Activated T-helper 17 cell treated with anti-CD3 and anti-CD28 coated beads, Interleukin-2, amount 50 U/mL, for 72 hours (primary cell): ENCODE measurements around the gene ETV7. TPM values are rescaled to one million over a fixed set of nuclear protein-coding genes. Genes with fewer than 3 reads are reported as not detected.

Experiments used
- ATAC-seq: fragments of 150-1000 bp; cut with Tn5 transposase; replicated peaks from 2 replicates; pipeline ENCODE4 v1.10.0; 2021; ENCODE audit warnings: mild to moderate bottlenecking, moderate library complexity
- H3K27ac Mint-ChIP-seq: one replicate; pipeline ENCODE4 v1.8.0; 2022; ENCODE audit warnings: mixed read lengths
- H3K27me3 Mint-ChIP-seq: one replicate; pipeline ENCODE4 v1.8.0; 2022; ENCODE audit warnings: mixed read lengths
- H3K36me3 Mint-ChIP-seq: one replicate; pipeline ENCODE4 v1.8.0; 2022; ENCODE audit warnings: low read depth, mild to moderate bottlenecking, mixed read lengths
- H3K4me1 Mint-ChIP-seq: one replicate; pipeline ENCODE4 v1.8.0; 2022; ENCODE audit warnings: mixed read lengths
- H3K4me3 Mint-ChIP-seq: one replicate; pipeline ENCODE4 v1.8.0; 2022; ENCODE audit warnings: mild to moderate bottlenecking, mixed read lengths
- H3K9me3 Mint-ChIP-seq: one replicate; pipeline ENCODE4 v1.8.0; 2022; ENCODE audit warnings: mixed read lengths
- total RNA-seq, 2 donors: library from RNA; stranded (reverse); gene quantifications; one replicate each; pipeline ENCODE4 v1.2.3, GENCODE V29; 2022

Gene ETV7
- total RNA-seq, 2 donors from 2014 or later, result 2.6 to 16.9 TPM

DNA sequence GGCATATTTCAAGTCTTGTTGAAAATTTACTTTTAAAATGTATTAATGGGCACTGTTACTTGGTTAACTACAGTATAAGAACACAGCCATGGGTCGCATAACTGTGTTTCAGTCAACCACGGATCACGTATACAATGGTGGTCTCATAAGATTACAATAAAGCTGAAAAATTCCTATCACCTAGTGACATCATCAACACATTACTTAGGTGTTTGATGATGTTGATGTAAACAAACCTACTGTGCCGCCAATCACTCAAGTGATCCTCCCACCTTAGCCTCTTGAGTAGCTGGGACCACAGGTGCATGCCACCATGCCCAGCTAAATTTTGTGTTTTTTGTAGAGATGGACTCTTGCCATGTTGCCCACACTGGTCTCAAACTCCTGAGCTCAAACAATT lies 16.7 kb upstream of the ETV7 start:
- Mint-ChIP-seq H3K27ac (no peak overlapping the region), H3K4me1 (no peaks in the 10 kb centered on the region), H3K27me3 (peaks cover 7% of the 10 kb centered on the region), H3K36me3 (no peaks in the 10 kb centered on the region), H3K4me3 (no peak overlapping the region), H3K9me3 (no peaks in the 10 kb centered on the region)
- ATAC-seq, result no peak

DNA sequence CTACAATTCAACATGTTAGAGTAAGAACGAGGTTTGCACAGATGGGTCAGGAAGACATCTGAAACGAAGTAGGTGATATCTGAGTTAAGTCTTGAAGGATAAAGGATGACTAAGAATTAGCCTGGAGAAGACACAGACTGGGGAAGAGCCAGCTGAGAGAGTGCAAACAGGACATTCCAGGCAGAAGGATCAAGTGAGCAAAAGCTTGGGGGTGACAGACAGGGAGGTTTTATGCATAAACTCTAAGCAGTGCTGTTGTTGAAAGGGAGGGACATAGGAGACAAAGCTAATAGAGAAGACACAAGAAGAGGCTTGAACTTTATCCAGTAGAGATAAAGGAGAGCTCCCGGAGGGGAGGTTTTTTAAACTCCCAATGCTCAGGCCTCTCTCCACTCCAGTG lies 15.0 kb upstream of the ETV7 start:
- H3K4me3 Mint-ChIP-seq, result no peak overlapping the region

DNA sequence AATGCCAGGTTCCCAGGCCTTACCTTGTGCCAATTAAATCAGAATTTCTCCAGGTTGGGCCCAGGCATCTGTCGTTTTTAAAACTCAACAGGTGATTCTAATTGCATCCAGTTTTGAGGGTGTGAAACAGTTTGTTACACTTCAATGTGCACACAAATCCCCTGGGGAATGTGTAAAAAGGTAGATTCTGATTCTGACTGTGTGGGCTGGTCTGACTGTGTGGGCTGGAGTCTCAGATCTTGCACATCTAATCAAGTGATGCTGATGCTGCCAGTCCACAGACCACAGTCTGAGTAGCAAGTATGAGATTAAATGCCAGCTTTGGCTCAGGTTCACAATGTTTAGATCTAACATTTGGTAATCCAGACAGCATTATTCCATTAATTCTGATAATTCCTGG lies 12.5 kb upstream of the ETV7 start:
- no peaks in the 10 kb centered on the region for H3K9me3 Mint-ChIP-seq
- H3K4me3 Mint-ChIP-seq, result no peak overlapping the region
- no peak for ATAC-seq
- no peaks in the 10 kb centered on the region for H3K36me3 Mint-ChIP-seq
- no peak overlapping the region for H3K27ac Mint-ChIP-seq
- no peaks in the 10 kb centered on the region for H3K4me1 Mint-ChIP-seq
- H3K27me3 Mint-ChIP-seq, result peaks cover 3% of the 10 kb centered on the region

More for the DNA sequence above, 15.0 kb upstream of the ETV7 start:
- ATAC-seq, result no peak
- no peak overlapping the region for H3K27ac Mint-ChIP-seq
- no peaks in the 10 kb centered on the region for H3K4me1 Mint-ChIP-seq
- H3K9me3 Mint-ChIP-seq, result no peaks in the 10 kb centered on the region
- peaks cover 7% of the 10 kb centered on the region for H3K27me3 Mint-ChIP-seq
- no peaks in the 10 kb centered on the region for H3K36me3 Mint-ChIP-seq

DNA sequence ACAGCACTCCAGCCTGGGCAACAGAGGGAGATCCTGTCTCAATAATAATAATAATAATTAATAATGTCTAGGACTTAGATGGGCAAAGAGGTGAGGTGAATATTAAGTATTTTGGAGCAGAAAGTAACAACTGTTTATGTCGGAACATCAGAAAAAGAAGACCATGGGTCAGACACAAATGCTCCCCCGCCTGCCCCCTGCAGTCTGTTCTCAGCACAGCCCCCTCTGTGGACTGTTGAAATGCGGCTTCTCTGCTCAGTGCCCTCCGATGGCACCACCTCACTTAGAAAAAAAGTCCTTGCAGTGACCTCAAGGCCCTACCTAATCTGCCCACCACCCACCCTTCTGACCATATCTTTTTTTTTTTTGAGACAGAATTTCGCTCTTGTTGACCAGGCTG lies 5.2 kb upstream of the ETV7 start:
- Mint-ChIP-seq H3K27me3 (peaks cover 14% of the 10 kb centered on the region), H3K36me3 (no peaks in the 10 kb centered on the region), H3K9me3 (no peaks in the 10 kb centered on the region), H3K4me1 (peaks cover 6% of the 10 kb centered on the region), H3K27ac (no peak overlapping the region), H3K4me3 (no peak overlapping the region)
- no peak for ATAC-seq

DNA sequence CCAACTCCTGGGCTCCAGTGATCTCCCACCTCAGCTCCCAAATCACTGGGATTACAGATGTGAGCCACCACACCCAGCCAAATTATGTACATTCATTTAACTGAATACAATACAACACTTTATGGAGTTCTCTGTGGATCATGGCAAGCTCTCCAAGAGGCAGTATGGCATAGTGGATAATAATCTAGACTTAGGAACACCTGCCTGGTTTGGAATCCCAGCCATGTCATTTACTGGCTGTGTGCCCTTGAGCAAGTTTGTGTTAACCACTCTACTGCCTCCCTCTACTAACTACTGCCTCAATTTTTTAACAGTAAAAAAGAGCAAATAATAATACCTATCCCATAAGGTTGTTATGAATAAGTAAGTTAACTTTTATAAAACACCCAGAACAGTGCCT lies 1.9 kb upstream of the ETV7 start:
- H3K4me3 Mint-ChIP-seq, result no peak overlapping the region
- peaks cover 13% of the 10 kb centered on the region for H3K4me1 Mint-ChIP-seq
- peaks cover 18% of the 10 kb centered on the region for H3K27me3 Mint-ChIP-seq
- ATAC-seq, result no peak
- H3K36me3 Mint-ChIP-seq, result no peaks in the 10 kb centered on the region
- H3K27ac Mint-ChIP-seq, result no peak overlapping the region
- peaks cover 3% of the 10 kb centered on the region for H3K9me3 Mint-ChIP-seq

DNA sequence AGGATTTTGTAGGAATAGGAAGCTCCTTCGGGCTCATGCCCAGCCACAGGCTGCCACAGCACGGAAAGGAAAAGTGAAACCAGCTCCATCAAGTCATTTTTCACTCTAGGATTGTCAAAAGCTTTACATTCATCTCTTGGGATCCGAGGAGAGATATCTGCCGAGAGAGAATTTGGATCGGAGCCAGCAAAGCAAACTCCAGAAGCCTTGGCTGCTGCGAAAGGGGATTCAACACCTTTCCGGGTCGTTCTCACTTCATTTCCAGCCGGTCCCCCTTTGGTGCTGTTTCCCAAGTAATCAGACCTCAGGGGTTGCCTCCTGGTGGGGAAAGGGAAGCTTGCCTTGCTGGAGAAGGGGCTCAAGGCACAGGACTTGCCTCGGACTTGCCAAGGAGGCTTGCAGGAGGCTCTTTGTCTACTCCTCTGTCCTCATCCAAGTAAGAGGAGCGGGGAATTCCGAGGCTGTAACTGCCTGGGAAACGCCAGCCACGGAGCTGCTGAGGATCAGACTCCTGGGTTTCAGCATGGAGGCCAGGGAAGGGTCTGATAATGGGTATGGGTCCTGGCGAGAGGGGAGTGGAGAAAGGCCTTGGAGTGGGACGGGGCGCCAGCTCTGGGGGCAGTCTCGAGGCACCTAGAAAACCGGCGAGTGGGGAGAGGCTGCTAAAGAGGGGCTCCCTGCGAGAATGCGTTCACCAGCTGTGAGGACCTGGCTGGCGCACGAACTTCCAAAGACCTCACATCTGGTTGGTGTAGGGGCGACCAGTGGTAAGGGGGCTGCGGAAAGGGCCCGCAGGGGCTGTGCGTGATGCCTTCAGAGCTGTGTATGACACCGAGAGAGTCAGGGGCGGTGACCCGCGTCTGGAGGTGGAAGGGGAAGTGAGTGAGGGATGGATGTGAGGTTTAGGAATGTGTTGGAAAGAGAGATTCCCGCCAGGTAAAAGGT lies 702 bp downstream of the ETV7 start:
- Mint-ChIP-seq H3K36me3 (no peaks in the 10 kb centered on the region), H3K27ac (peak overlapping the region; percentile 90), H3K4me1 (peaks cover 25% of the 10 kb centered on the region), H3K4me3 (peak overlapping the region; percentile 97), H3K9me3 (peaks cover 3% of the 10 kb centered on the region), H3K27me3 (peaks cover 15% of the 10 kb centered on the region)
- peak; percentile 20 for ATAC-seq

DNA sequence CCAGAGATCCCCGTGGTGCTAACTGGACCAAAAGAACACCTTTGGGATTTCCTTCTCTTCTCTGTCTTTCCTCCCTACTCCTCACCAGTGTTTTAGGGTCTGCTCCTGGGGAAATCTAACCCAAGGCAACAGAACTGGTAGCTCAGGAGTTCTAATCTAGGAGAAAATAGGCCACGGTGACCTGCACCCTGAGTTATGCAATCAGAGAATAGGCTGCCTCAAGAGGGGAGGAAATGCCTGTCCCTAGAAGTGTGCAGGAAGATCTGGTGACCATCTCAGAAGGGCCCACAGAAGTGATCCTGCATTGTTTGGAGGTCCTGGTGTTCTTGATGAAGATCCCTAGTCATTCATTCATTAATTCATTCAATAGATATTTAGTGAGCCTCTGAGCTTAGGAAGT lies 3.4 kb downstream of the ETV7 start:
- H3K27ac Mint-ChIP-seq, result peak overlapping the region; percentile 58
- H3K27me3 Mint-ChIP-seq, result peaks cover 11% of the 10 kb centered on the region
- H3K4me3 Mint-ChIP-seq, result peak overlapping the region; percentile 38
- H3K36me3 Mint-ChIP-seq, result no peaks in the 10 kb centered on the region
- H3K9me3 Mint-ChIP-seq, result peaks cover 3% of the 10 kb centered on the region
- peaks cover 27% of the 10 kb centered on the region for H3K4me1 Mint-ChIP-seq
- no peak for ATAC-seq

DNA sequence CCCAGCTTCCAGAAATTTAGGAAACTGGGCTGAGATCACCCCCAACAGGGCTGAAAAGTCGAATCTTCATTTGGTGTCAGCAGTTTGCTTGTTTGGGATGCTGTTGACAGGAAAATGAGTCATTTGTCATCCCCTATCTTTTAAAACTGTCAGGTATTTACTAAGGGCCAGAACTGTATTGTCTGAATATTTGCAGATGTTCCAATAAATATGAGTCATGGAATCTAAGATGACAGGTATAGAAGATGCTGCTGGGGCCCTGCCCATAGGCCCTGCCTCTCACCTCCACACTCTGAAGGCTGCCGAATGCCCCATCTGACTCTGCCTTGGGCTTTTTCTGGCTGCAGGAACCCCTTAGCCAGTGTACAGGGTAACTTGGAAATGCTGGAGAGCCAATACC lies 3.9 kb downstream of the ETV7 start:
- H3K36me3 Mint-ChIP-seq, result no peaks in the 10 kb centered on the region
- peak overlapping the region; percentile 58 for H3K27ac Mint-ChIP-seq
- H3K4me1 Mint-ChIP-seq, result peaks cover 32% of the 10 kb centered on the region
- H3K4me3 Mint-ChIP-seq, result peak overlapping the region; percentile 38
- ATAC-seq, result peak; percentile 82
- H3K27me3 Mint-ChIP-seq, result peaks cover 11% of the 10 kb centered on the region
- H3K9me3 Mint-ChIP-seq, result peaks cover 3% of the 10 kb centered on the region

DNA sequence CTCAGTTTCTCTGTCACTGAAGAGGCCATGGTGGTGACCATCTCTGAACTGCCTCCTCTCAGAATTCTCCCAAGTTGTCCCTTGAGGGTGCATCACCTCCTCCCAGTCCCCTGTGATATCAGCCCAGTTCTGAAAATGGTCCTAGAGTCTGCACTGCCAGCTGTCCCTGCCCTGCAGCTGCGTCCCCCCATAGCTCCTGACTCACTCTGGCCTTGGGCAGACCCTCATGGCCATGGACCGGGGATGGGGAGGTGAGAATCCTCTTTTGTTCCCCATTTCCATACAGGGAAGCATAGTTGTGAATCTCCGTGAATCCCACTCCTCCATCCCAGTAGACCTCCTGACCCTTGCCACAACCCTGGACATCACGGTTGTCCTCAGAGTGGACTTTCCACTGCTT lies 4.5 kb downstream of the ETV7 start:
- Mint-ChIP-seq H3K4me1 (peaks cover 29% of the 10 kb centered on the region), H3K27me3 (peaks cover 4% of the 10 kb centered on the region), H3K36me3 (no peaks in the 10 kb centered on the region), H3K4me3 (peak overlapping the region; percentile 38), H3K9me3 (peaks cover 3% of the 10 kb centered on the region), H3K27ac (peak overlapping the region; percentile 58)
- ATAC-seq, result no peak

DNA sequence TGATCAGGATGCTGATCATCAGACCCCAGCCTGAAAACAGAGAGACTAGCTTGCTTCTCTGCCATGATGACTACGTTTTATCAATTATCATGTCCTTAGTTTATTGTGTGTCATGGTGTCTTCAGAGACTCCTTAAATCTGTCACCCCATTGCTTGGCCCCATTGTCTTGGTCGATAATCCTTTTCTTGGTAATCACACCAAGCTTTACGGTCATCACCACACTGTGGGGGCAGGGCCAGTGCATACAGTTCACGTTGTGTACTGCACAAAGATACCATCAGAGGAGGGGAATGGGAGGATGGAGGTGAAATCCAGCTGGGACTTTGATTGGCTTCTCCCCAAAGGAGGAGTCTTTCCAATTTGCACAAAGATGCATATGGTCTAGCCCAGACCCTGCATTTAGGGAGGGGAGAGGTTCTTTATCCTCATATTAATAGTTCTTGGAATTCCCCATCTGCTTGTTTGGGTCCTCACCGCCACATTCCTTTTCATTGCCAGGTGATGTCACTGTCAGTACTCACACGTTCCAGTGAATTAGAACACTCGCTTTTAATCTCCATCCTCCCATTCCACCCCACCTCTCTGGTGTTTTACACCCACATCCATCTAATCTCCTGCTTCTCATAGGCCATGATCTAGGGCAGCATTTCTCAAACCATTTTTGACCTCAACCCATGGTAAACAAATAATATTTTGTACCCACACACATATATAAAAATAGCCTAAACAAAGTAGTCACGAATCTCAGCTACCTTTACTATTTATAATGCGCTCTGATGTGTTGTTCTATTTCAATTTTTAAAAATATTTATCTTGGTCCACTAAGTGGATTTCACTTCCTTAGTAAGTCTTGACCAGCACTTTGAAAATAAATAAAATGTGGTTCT lies 5.7 kb downstream of the ETV7 start:
- H3K36me3 Mint-ChIP-seq, result no peaks in the 10 kb centered on the region
- H3K27ac Mint-ChIP-seq, result peak overlapping the region; percentile 39

DNA sequence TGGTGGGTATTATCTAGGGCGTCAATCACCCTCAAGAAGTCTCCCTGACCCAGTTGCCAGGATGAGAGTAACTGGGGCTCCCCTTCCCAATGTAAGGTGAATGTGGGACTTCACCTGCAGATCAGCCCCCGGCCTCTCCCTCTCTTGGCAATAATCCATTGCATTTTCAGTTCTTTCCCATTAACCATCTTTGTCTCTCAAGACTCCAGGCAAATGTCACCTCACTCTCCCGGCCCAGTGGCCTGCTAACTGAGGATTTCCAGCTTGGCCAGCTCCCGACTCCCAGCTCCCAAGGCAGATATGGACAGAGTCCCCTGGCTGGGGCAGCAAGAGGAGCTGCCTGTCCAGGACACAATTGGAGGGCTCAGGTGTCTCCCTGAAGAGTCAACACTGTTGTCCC lies 7.3 kb downstream of the ETV7 start:
- H3K4me1 Mint-ChIP-seq, result peaks cover 28% of the 10 kb centered on the region
- no peak for ATAC-seq
- H3K9me3 Mint-ChIP-seq, result no peaks in the 10 kb centered on the region
- peak overlapping the region; percentile 13 for H3K27ac Mint-ChIP-seq
- no peaks in the 10 kb centered on the region for H3K36me3 Mint-ChIP-seq
- H3K4me3 Mint-ChIP-seq, result no peak overlapping the region
- H3K27me3 Mint-ChIP-seq, result no peaks in the 10 kb centered on the region

More for the DNA sequence above, 5.7 kb downstream of the ETV7 start:
- Mint-ChIP-seq H3K4me3 (no peak overlapping the region), H3K4me1 (peaks cover 28% of the 10 kb centered on the region), H3K9me3 (no peaks in the 10 kb centered on the region), H3K27me3 (no peaks in the 10 kb centered on the region)
- no peak for ATAC-seq

DNA sequence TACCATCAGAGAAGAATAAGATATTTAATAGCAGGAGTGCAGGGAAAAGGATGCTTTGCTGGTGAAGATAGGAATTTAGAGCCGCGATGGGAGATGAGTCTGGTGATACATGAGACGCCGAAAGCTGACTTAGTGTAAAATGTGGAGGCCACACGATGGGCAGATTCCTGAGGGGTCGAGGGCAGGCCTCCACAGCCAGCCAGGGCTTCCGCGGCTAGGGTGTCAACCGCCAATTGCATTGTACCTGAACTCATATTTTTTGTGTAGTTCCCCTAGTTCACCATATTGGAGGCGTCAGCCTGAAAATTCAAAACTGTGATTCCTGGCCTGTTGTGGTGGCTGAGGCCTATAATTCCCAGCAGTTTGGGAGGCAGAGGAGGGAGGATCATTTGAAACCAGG lies 8.5 kb downstream of the ETV7 start:
- no peak for ATAC-seq
- peaks cover 28% of the 10 kb centered on the region for H3K4me1 Mint-ChIP-seq
- peak overlapping the region; percentile 36 for H3K4me3 Mint-ChIP-seq
- no peaks in the 10 kb centered on the region for H3K27me3 Mint-ChIP-seq
- peak overlapping the region; percentile 46 for H3K27ac Mint-ChIP-seq
- H3K9me3 Mint-ChIP-seq, result no peaks in the 10 kb centered on the region
- no peaks in the 10 kb centered on the region for H3K36me3 Mint-ChIP-seq

DNA sequence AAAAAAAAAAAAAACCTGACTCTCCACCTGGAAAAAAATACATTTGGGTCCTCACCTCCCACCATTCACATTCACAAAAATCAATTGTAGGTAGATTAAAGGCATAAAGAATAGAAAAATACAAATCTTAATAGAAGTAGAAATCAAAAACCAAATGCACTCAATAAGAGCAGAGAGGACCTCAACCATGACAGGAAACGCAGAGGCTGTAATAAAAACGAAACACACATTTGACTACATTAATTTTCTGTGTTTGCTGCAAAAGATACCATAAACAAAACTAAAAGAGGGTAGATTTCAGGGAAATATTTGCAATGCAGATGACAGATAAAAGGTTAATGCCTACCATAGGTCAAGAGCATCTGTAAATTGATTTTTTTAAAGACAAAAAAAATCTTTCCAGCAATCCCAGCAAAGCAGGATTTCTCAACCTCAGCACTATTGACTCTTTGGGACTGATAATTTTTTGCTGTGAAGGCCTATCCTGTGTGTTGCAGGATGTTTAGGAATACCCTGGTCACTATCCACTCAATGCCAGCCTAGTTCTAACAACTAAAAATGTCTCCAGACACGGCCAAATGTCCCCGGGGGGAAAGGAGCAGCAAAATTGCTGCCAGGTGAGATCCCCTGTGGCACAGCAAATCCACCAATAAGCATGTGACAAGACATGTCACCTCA lies 9.1 kb downstream of the ETV7 start:
- Mint-ChIP-seq H3K27me3 (no peaks in the 10 kb centered on the region), H3K36me3 (no peaks in the 10 kb centered on the region), H3K27ac (peak overlapping the region; percentile 46), H3K9me3 (no peaks in the 10 kb centered on the region), H3K4me3 (peak overlapping the region; percentile 36), H3K4me1 (peaks cover 28% of the 10 kb centered on the region)
- peak; percentile 28 for ATAC-seq

DNA sequence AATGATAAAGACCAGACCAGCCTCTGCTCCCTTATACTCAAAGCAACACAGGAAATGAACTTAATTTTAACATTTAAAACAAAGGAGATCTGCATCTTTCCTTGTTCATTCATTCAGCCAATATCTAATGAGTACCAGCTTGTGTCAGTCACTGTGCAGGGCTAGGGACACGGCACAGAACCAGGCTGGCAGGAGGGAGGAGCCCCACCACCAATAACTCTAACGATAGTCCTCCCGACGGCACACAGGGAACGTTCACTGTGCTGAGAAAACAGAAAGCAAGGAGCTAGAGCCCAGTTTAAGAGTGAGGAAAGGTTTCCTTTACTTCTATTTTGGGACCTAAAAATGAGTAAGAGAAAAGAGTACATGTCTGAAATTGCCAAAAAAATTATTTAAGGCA lies 9.9 kb downstream of the ETV7 start:
- Mint-ChIP-seq H3K4me3 (peak overlapping the region; percentile 36), H3K9me3 (no peaks in the 10 kb centered on the region), H3K27ac (peak overlapping the region; percentile 46), H3K36me3 (no peaks in the 10 kb centered on the region), H3K27me3 (no peaks in the 10 kb centered on the region), H3K4me1 (peaks cover 20% of the 10 kb centered on the region)
- ATAC-seq, result no peak
